Kidney epithelial cell (primary cell): Measurements from ENCODE around the gene CC2D2A. TPM values are rescaled to one million over a fixed set of nuclear protein-coding genes. Genes with fewer than 3 reads are reported as not detected.
"Not testable (repeated sequence)": the region's sequence is repeated elsewhere in the genome, so short reads cannot be mapped to it uniquely, and the experiment has no call there.

Experiments used
- DNase-seq: peaks from one replicate; pipeline ENCODE4 v3.0.0-alpha.2; 2010; ENCODE audit warnings: low read depth
- H3K27me3 ChIP-seq: 2 replicates; pipeline ENCODE4 v1.6.0; 2011; ENCODE audit warnings: low read length; ENCODE audit not compliant: control insufficient read depth, insufficient read depth
- H3K36me3 ChIP-seq: 2 replicates; pipeline ENCODE4 v1.5.1; 2011; ENCODE audit warnings: low read length; ENCODE audit not compliant: control insufficient read depth, insufficient read depth
- H3K4me3 ChIP-seq: 2 replicates; pipeline ENCODE4 v1.5.1; 2011; ENCODE audit warnings: low read depth, mild to moderate bottlenecking, control low read depth, low read length
- CTCF ChIP-seq: IDR thresholded peaks from 2 replicates; pipeline ENCODE4 v1.5.1; 2011; ENCODE audit warnings: mild to moderate bottlenecking, moderate library complexity, low read length, control low read depth, inconsistent platforms; ENCODE audit not compliant: insufficient read depth, poor library complexity, severe bottlenecking
- total RNA-seq: library from RNA; depleted of rRNA; stranded (reverse); fragments of >200 nt; gene quantifications from 2 replicates; pipeline ENCODE4 v1.2.3, GENCODE V29; 2015

CC2D2A gene
- total RNA-seq, 1 donor from 2014 or later = 18.3 TPM

- Histone ChIP-seq H3K36me3 (peaks cover 2% of the 10 kb centered on the region), H3K4me3 (no peak overlapping the region), H3K27me3 (no peaks in the 10 kb centered on the region)
- no peak for TF ChIP-seq CTCF
- no peak for DNase-seq
These were observed 132.2 kb downstream of the CC2D2A start for GRCh38 chr4:15601862-15602261.

- Histone ChIP-seq H3K4me3 (no peak overlapping the region), H3K36me3 (peaks cover 2% of the 10 kb centered on the region), H3K27me3 (no peaks in the 10 kb centered on the region)
- TF ChIP-seq CTCF = no peak
- no peak for DNase-seq
These were observed 135.9 kb downstream of the CC2D2A start for GRCh38 chr4:15605537-15605936.

GRCh38 chr4:15610855-15611254 is 141.2 kb downstream of the CC2D2A start:
- no peaks in the 10 kb centered on the region for H3K27me3 ChIP-seq
- TF ChIP-seq CTCF = no peak
- DNase-seq = no peak
- no peak overlapping the region for H3K4me3 ChIP-seq
- no peaks in the 10 kb centered on the region for H3K36me3 ChIP-seq

GRCh38 chr4:15612136-15612535 is 142.5 kb downstream of the CC2D2A start:
- H3K4me3 ChIP-seq = no peak overlapping the region
- no peak for DNase-seq
- no peaks in the 10 kb centered on the region for H3K36me3 ChIP-seq
- H3K27me3 ChIP-seq = no peaks in the 10 kb centered on the region
- no peak for TF ChIP-seq CTCF

- not testable (repeated sequence) for H3K27me3 ChIP-seq, H3K36me3 ChIP-seq, DNase-seq, H3K4me3 ChIP-seq
These were observed 145.2 kb downstream of the CC2D2A start for GRCh38 chr4:15614891-15615290.

GRCh38 chr4:15617407-15617806 is 147.7 kb downstream of the CC2D2A start:
- not testable (repeated sequence) for H3K4me3 ChIP-seq, H3K27me3 ChIP-seq, DNase-seq, H3K36me3 ChIP-seq

- Histone ChIP-seq H3K27me3 (no peaks in the 10 kb centered on the region), H3K4me3 (no peak overlapping the region), H3K36me3 (no peaks in the 10 kb centered on the region)
- TF ChIP-seq CTCF = no peak
- DNase-seq = no peak
These were observed 167.1 kb downstream of the CC2D2A start for GRCh38 chr4:15636818-15637217.
